Psoas muscle (tissue), 8 donors: ENCODE results near the gene RAB42. TPM values are rescaled to one million over a fixed set of nuclear protein-coding genes. Genes with fewer than 3 reads are reported as not detected.

Source experiments
- ATAC-seq, 4 donors: fragments of 200-7000 bp; cut with Tn5 transposase; one replicate each; pipeline ENCODE4 v1.9.1; 2020; ENCODE audit warnings: moderate library complexity in 3 of 4, mild to moderate bottlenecking in 2 of 4
- DNase-seq, 2 donors: peaks; one replicate each; pipeline ENCODE4 v3.0.0-alpha.2; 2020
- H3K27ac ChIP-seq: fragments of 200-600 bp; one replicate; pipeline ENCODE4 v1.8.0; 2022
- H3K27me3 ChIP-seq, 3 donors: fragments of 200-600 bp in 1 of 3; one replicate each; pipeline versions ENCODE4 v1.6.1 to v1.8.0; 2013 to 2022; ENCODE audit warnings: low read length in 2 of 3, mild to moderate bottlenecking in 2 of 3, moderate library complexity in 1 of 3; ENCODE audit not compliant: insufficient read depth in 3 of 3
- H3K36me3 ChIP-seq, 2 donors: fragments of 200-600 bp in 1 of 2; one replicate each; pipeline versions ENCODE4 v1.6.1 to v1.8.0; 2013 to 2022; ENCODE audit warnings: low read depth in 1 of 2, mild to moderate bottlenecking in 1 of 2, moderate library complexity in 1 of 2; ENCODE audit not compliant: insufficient read depth in 1 of 2
- H3K4me1 ChIP-seq: fragments of 200-600 bp; one replicate; pipeline ENCODE4 v1.8.0; 2022
- H3K4me3 ChIP-seq: fragments of 200-600 bp; one replicate; pipeline ENCODE4 v1.8.0; 2022; ENCODE audit warnings: mild to moderate bottlenecking
- H3K9me3 ChIP-seq: fragments of 200-600 bp; one replicate; pipeline ENCODE4 v1.8.0; 2022
- WGBS, 3 donors: extraction: QIAGEN DNeasy Blood & Tissue Kit; methylation state at CpG; one replicate each; pipeline versions ENCODE4 v1.1.6 to v1.1.7; 2013; 5-methylcytosine and 5-hydroxymethylcytosine counted together
- intact Hi-C, 2 donors: fragments of 100-400 bp; cut with DNase I; formaldehyde crosslinking; loops; one replicate each; pipeline versions ENCODE4 v1.11.0 to v1.14.2; 2022
- polyA plus RNA-seq, 3 donors: library from polyadenylated mRNA; stranded (reverse); fragments of 200-250 nt; gene quantifications; one replicate each; pipeline ENCODE4 v1.2.3, GENCODE V29; 2013
- total RNA-seq, 4 donors: library from RNA; stranded (reverse); fragmentation: NEBNext Ultra II Directional in 2 of 4; extraction: Animal tissue kit (Norgen Biotek cat#: 25700) in 2 of 4; gene quantifications; one replicate each; pipeline versions ENCODE4 v1.2.1 to v1.2.4, GENCODE V29; 2021 to 2023
- TF ChIP-seq, protein P1 (sequence below): fragments of 200-600 bp; IDR thresholded peaks from one replicate; pipeline ENCODE4 v1.8.0; 2022; ENCODE audit warnings: antibody characterized with exemption
- donor health status: healthy with polysubstance abuse.
- donor health status: DM: no; HTN: no; CAD: no; lungs with moderate emphysema.
- donor health status: Bipolar disorder and iron deficiency.
- donor health status: healthy.
- donor health status: DM: yes; HTN: yes; CAD: no.
- donor health status: DM: no; HTN: no; CAD: no.
- donor health status: DM: no; HTN: no; CAD: no.
- donor health status: DM: yes; HTN: yes; CAD: no.

Gene RAB42
- total and polyA plus RNA-seq, 7 donors: 0.16 to 1.3 (median 0.34) TPM

DNA sequence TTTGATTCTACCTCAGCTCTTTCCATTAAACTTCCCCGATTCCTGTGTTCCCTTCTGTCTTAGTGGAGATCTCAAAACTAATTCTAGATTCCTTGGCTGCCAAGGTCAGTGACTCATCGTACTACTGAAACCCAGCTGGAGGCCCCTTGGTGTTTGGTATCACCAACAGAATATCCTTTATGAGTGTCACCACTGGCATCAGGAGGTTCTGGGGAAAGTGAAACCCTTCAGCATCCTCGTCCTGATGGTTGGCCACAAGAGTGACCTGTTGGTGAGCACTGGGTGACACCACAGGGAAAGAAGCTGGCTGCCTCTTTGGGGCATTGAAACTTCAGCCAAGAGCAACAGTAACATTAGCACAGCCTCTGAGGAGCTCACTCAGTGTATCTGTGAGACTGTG, 9.6 kb downstream of the RAB42 start:
- peak overlapping the region; percentile 46 for H3K27ac ChIP-seq
- peaks cover 13% of the 10 kb centered on the region for H3K4me1 ChIP-seq
- no peak overlapping the region for H3K4me3 ChIP-seq
- TF ChIP-seq, protein P1, sequence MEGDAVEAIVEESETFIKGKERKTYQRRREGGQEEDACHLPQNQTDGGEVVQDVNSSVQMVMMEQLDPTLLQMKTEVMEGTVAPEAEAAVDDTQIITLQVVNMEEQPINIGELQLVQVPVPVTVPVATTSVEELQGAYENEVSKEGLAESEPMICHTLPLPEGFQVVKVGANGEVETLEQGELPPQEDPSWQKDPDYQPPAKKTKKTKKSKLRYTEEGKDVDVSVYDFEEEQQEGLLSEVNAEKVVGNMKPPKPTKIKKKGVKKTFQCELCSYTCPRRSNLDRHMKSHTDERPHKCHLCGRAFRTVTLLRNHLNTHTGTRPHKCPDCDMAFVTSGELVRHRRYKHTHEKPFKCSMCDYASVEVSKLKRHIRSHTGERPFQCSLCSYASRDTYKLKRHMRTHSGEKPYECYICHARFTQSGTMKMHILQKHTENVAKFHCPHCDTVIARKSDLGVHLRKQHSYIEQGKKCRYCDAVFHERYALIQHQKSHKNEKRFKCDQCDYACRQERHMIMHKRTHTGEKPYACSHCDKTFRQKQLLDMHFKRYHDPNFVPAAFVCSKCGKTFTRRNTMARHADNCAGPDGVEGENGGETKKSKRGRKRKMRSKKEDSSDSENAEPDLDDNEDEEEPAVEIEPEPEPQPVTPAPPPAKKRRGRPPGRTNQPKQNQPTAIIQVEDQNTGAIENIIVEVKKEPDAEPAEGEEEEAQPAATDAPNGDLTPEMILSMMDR: no peak
- no peaks in the 10 kb centered on the region for H3K9me3 ChIP-seq
- H3K36me3 ChIP-seq: peaks cover 5 to 44% of the 10 kb centered on the region in 2 donors
- whole genome bisulfite sequencing, 3 donors: 39 to 71% (median 43%) methylated on average over 3 of the region's 3 CpGs
- no peak for DNase-seq
- ATAC-seq: peak; percentile 66 to 89 (median 70)
- H3K27me3 ChIP-seq: no peaks in the 10 kb centered on the region
- intact Hi-C loops: loop anchor here (1.0 to 5.0 kb wide), 4 partner anchors 84 to 244 kb away; no protein-coding TSS in a partner anchor

DNA sequence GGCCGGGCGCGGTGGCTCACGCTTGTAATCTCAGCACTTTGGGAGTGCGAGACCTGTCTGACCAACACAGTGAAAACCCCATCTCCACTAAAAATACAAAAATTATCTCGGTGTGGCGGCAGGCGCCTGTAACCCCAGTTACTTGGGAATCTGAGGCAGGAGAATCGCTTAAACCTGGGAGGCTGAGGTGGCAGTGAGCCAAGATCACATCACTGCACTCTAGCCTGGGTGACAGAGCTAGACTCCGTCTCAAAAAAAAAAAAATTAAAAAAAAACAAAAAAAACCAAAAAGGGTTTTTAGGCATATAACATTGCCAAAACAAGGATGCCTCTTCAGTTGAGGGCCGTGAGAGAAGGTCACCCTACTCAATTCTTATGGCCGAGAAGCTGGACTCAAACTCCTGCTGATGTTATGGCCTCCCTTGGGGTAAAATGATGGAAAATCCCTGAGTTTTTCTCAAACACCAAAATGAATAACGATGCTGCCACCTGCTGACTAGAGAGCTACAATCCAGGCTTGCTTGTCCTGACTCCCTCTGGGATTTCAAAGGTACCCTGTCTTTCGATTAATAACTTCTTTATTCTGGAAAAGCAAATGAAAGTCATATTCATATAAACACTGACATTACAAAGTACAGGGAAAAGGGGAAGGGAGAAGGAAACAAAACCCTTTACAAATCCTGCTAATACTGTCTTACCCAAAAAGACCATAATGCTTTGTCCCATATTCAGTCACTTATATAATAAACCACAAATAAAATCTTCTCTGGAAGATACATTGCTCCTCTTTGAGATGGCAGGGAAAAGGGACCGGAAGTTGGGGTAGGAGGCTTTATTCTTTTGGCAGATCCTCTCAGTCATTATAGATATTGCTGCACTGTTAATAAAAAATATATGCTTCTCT, 10.7 kb downstream of the RAB42 start:
- Histone ChIP-seq H3K4me3 (no peak overlapping the region), H3K4me1 (peaks cover 13% of the 10 kb centered on the region), H3K36me3 (peaks cover 5 to 55% of the 10 kb centered on the region in 2 donors), H3K27me3 (no peaks in the 10 kb centered on the region), H3K27ac (no peak overlapping the region), H3K9me3 (no peaks in the 10 kb centered on the region)
- intact Hi-C loops: loop anchor here (1.0 to 5.0 kb wide), 4 partner anchors 85 to 245 kb away; no protein-coding TSS in a partner anchor
- peak in 1 of 4 donors; percentile 75 for ATAC-seq
- DNase-seq: no peak
- WGBS, 3 donors: 65 to 69% (median 66%) methylated on average over 15 of the region's 15 CpGs
- TF ChIP-seq, protein P1: peak; percentile 57

DNA sequence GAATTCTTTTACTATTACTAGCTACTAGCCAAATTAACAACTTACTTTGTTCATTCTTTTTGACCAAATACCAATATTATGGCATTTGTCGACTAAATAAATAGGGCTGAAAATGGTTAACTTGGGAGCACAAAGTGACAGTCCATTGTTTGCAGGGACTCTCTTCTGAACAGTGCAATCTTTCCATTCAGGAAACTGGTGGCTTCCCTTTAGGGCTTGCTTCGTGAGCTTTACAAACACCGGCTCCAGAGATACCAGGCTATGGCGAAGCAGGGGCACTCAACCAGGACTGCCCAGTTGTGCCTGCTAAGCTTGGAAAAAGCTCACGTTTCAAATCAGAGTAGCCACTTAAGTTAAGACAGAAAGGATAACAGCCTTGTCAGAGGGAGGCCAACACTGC, 12.3 kb downstream of the RAB42 start:
- peaks cover 5 to 71% of the 10 kb centered on the region in 2 donors for H3K36me3 ChIP-seq
- no peaks in the 10 kb centered on the region for H3K9me3 ChIP-seq
- H3K27me3 ChIP-seq: no peaks in the 10 kb centered on the region
- peaks cover 13% of the 10 kb centered on the region for H3K4me1 ChIP-seq
- intact Hi-C loops: loop anchor here (5.0 kb wide), 3 partner anchors 87 to 247 kb away; no protein-coding TSS in a partner anchor
- H3K4me3 ChIP-seq: no peak overlapping the region
- no peak overlapping the region for H3K27ac ChIP-seq
- 86% methylated on average over 5 of the region's 5 CpGs for WGBS, 3 donors
- TF ChIP-seq, protein P1: no peak
- ATAC-seq (no peak), DNase-seq (no peak)

DNA sequence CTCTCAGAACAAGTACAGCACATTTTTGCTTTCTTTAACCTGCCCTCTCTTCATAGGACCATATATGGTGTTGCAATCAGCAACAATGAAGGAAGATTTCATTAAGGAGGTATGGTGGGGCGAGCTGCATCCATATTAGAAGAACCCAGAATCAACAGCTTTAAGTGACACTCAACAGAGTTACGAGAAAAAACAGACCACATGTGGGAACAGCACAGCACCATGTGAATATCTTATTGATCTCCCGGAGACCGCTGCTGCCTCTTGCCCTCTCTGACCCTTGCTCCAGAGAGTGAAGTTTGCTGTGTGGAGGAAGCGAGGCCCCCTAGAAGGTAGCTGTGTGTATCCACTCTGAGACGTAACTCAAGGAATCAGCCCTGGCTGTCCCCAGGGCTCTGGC, 12.9 kb downstream of the RAB42 start:
- Histone ChIP-seq H3K4me3 (no peak overlapping the region), H3K27me3 (no peaks in the 10 kb centered on the region), H3K4me1 (peaks cover 13% of the 10 kb centered on the region), H3K27ac (no peak overlapping the region), H3K9me3 (no peaks in the 10 kb centered on the region), H3K36me3 (peaks cover 5 to 76% of the 10 kb centered on the region in 2 donors)
- intact Hi-C loops: loop anchor here (5.0 kb wide), 3 partner anchors 88 to 248 kb away; no protein-coding TSS in a partner anchor
- TF ChIP-seq, protein P1: no peak
- WGBS, 3 donors: 79 to 88% (median 83%) methylated on average over 6 of the region's 6 CpGs
- no peak for DNase-seq
- no peak for ATAC-seq
